ENCODE results near the gene CHRND. TPM values are rescaled to one million over a fixed set of nuclear protein-coding genes. Genes with fewer than 3 reads are reported as not detected.

CHRND gene
- total RNA-seq (2014; rRNA removed; shearing (Covaris generic)): not detected in 2 replicates

DNA sequence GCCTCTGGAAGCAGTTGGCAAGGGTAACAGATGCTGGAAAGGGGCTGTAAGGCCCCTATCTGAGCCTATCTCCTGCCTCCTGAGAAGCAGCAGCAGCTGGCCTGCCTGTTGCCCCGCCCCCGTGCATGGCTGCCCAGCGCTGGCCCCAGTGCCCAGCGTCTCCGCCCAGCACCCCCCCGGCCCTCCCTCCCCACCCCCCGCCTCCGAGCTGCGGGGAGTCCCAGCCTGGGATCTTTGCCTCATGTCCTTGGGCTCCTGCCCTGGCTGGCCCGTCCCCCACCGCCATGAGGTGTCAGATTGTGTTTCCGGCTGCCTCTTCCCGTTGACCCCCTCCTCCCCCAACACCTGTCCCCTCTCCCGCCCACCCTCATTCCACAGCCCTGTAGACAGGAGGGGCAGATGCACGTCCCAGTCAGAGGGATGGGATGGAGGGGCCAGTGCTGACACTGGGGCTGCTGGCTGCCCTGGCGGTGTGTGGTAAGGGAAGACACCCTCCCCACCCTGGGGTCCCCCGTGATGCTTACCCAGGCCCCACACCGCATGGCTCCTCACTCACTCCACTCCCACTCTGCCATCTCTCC is at the start of gene CHRND:
CHRND (plus strand) TSS at position 370 of the 581 bp plus-strand sequence; CDS start at position 426, 56 bp downstream.
- DNase-seq (ENCODE audit: low read depth): peak; percentile 29

DNA sequence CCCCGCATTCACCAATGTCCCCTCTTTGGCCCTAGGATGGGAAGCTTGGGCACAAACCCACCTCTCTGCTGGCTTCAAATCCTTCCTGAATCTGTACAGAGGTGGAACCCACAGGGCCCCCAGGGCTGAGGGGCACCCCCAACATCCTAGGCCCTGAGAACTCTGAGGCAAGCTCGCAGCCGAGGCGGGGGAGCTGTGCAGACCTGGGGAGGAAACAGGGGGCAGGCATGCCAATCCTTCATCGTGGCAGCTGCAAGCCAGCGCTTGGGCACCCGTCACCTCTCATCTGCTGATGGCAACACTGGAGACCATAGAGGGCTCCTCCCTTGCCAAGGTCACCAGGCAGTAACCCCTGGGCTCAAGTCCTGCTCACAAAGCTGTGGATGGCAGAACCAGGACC is 49.2 kb upstream of the CHRND start:
- DNase-seq (ENCODE audit: low read depth): no peak

DNA sequence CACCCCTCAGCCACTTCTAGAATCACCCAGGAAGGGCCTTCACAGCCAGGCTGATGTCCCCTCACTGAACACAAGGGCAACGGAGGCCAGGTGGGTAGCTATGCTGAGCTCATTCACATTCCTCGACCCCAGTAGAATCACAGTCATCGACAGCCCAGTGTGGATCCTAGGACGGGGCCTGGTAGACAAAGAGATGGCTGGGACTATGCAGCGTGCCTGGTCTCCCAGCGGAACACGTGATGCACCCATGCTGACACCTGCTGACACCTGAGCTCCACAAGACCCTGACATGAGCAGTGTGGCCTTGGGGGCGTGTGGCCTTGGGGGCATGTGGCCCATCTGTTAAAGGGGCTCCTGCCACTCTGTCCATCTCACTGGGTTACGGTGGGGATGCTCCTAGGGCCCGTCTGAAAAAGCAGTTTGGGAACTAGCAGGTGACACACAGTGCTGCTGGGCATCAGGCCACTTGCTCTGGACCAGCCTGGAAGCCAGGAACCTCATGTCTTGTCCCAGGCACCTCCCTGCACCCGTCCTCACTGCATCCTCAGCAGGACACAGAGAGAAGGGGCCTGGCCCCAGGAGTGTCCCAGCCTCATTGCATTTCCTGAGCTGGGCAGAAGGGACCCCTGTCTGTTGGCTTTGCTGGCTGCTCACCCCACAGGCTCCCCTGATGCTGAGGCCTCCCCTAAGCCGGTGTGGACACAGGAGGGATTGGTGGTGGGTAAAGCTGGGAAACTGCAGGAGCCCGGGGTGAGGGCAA is 48.0 kb upstream of the CHRND start:
- no peak for DNase-seq (ENCODE audit: low read depth)

DNA sequence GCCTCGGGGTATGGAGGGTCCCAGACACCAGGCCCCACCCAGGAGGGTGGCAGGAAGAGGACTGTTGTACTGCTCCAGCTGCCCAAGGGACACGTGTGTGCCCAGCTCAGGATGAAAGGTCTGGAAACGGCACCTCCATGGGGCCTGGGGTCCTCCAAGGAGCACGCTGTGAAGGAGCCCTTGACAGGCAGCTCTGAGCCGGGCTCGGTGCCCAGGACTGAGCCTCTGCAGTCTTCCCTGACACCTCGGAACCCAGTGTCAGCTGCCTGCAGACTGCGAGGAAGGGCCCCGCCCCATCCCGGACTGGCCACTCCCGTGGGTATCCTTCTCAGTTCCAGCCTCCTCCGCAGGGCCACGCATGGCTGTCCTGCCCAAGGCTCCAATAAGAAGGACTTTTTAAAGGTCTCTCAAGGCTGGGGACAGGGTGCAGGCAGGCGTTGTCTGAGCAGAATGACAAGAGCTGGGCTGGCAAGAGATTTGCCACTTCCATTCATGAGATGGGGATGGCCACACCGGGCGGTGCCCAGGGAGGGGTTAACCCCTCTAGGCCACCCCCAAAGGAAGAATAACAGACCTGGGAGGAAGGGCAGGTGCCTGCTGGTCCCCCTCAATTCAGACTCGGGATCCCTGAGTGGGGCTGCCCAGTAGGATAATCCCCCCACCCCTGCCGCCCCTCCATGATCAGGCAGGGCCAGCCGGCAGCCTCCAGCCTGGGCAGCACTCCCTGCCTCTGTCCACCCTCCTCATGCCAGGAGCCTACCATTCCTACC is 47.2 kb upstream of the CHRND start:
- DNase-seq (ENCODE audit: low read depth): no peak

DNA sequence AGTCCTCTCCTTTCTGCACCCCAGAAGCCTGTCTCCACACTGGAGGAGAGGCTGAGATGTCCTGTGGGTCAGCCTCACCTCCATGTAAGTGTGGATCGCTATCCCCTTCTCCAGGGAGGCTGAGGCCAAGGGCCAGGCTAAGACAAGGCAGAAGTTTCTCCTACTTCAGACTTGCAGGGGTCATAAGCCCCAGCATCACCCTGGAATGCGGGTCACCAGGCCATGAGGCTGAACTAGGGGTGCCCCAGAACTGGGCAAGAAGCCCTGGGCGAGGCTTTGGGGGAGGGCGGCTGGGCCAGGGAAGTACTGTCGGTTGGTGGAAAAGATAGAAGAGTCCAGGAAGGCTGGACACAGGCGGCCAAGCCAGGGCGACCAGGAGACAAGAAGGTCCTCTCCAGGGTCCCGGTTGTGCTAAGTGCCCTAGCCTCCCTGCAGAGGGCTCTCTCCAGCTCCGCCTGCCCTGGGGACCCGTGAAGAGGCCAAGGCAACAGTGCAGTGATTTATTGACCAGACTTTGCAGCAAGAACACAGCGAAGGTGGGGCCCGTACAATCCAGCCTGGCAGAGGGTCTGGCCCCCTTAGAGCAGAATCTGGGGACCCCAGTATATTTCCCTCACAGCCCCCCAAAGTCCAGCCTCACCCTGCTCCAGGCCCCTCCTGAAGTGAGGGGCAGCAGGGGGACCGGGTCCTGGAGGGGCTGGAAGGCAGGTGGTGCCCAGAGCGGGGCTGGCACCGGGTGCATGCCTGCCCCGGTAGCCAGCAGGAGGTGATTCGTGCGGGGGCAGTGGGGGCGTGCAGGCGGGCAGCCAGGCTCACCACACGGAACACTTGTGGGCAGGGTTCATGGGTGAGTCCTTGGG is 46.4 kb upstream of the CHRND start:
- no peak for DNase-seq (ENCODE audit: low read depth)

DNA sequence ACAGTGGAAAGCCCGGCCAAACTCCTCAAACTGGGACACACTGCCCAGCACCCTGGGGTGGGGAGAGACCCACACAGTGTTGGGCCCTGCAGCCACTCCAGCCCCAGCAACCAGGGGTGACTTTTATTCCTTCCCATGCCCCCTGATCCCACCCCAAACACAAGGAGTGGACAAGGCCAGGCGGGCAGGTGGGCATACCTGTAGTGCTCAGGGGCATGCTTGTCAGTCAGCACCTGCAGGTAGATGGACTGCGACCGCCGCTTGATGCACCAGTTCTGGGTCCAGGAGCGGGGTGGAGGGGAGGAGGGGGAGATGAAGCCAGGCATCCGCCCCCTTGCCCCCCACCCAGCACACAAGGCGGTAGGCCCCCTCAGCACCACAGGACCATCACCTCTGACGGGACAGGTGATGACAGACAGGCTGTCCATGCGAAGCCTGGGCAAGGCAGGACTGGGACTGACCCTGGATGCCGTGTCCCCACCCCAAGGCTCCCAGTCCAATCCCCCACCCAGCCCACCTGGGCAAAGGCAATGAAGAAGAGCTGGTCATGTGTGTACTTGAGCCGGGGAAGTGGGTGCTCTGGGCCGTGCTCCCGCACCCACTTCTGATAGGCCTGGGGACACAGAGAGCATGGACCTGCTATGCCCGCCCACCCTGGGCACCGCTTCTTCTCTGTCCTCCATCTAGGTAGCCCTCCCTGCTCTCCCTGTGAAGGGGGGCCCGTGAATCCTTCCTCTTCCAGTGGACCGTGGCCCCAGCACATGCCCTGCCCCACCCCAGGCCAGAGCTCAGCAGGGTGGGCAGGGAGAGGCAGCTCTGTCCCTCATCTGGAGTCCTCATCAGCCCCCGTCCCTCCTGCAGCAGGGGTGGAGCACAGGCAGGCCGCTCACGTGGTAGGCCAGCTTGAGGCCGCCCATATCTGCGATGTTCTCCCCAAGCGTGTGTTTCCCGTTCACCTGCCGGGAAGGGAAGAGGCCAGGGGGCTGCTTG is 45.5 kb upstream of the CHRND start:
- no peak for DNase-seq (ENCODE audit: low read depth)

DNA sequence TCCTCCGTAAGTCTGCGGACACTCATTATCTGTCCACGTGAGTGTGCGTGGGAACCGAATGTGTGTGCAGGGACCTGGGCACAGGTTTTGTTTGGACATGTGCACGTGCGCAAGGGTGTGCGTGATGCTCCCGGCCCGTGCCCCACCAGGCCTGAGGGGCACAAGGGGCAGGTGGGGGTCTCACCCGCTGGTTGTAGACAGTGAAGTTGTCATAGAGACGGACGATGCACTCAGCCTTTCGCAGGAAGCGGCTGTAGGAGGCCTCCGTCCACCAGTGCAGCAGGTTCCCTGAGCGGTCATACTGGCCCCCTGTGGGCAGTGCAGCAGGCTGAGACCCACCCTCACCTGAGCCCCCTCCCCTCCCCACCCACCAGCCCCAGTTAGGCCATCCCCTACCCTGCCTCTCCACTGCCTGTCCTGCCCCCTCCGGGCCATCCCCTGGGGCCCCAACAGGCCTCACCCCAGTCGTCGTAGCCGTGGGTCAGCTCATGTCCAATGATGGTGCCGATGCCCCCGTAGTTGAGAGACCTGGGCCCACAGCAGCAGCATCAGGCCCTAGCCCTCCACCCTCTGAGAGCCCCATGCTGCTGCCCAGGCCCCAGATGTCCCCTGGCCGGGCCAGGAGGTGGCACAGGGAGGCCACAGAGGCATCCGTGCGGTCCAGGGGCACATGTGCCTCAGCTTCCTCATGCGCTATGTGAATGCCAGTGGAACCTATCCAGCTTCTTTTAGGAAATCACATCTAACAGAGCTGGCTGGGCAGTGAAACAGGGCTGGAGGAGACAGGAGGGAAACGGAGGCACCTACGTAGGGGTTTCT is 44.4 kb upstream of the CHRND start:
- DNase-seq (ENCODE audit: low read depth): no peak

DNA sequence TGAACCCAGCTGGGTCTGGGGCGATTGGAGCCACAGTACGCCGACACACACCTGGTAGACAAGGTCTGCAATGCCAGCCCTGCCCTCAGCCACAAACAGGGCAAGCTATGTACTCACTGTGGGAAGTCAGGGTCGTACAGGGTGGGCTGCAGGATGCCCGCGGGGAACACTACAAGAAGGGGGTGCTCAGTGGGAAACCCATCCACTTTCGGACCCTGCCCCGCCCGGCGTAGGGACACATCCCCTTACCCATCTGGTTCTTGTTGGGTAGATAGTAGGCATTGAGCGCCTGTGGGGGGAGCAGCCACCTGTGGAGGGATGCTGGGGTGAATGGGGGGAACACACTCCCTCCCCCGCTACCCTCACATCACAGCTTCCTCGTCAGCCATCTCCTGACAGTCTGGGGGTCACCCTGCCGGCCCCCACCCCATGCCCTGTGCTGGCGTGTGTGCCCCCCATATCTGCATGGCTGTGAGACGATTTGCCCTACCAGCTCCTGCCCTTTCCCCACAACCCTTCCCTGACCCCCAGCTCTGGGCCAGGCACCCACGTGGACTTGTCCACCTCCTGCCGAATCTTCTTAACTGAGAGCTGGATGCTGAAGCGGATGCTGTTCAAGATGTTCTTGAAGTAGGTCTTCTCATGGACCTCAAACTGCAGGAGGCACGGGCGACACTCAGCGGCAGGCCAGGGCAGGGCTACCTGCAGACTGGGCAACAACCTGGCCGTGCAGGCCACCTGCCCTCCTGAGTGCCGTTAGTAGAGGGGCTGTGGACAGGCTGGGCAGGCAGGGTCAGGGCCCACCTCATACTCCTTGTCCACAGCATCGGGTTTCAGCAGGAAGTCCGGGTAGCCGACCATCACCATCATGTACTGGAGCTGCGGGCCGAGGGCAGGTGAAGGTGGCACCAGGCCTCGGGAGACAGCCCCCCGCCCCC is 43.4 kb upstream of the CHRND start:
- DNase-seq (ENCODE audit: low read depth): no peak

DNA sequence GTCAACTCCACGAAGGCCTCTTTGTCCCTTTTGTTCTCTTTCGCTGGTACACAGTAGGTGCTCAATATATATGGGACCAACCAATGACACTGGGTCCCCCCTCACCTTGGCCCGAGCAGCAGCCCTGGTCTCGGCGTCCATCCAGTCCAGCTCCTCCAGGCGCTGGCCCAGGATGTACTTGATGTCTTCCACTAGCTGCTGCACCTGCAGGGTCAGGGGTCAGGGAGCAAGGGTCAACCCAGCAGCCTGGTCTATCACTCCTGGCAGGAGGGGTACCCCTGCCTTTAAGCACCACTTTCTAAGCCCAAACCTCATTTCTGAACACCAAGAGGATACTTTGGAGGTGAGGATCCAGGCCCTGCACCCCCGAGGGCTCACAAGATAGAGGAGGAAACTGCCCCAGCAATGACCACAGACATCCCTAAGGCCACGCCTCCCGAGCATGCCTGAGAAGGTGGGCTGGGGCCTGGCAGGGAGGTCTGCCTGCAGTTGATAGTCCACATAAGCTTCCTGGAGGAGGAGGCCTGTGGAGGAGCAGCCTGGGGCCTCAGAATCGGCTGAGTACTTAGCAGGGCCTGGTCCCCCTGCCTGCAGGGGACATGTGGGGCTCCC is 42.5 kb upstream of the CHRND start:
- no peak for DNase-seq (ENCODE audit: low read depth)

DNA sequence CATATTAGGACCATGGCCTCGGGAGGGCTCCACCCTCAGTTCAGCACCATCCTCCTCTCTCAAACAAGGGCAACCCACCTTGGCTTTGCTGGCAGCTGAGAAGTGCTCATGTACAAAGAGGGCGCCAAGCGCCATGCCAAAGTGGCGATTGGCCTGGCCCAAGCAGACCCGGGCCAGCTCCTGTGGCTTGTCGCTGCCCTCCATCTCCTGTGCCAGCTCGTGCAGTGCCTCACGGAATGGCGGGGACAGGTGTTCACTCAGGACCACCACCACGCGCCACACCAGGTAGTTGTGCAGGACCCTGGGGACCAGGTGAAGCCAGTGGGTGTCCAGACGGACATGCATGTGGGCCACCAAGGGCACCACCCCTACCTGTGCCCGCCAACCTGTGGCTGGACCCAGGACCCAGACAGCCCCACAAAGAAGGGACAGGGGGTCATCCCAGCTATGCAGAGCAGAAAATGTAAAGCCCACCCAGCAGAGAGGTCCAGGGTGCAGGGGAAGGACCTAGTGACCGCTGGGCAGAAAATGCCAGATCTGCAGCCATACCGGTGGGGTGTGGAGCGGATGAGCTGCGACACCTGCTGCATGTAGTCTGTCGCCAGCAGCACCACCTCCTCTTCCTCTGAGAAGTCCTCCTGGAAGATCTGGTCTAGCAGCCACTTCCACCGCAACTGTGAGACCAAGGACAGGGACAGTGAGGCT is 41.9 kb upstream of the CHRND start:
- DNase-seq (ENCODE audit: low read depth): no peak

DNA sequence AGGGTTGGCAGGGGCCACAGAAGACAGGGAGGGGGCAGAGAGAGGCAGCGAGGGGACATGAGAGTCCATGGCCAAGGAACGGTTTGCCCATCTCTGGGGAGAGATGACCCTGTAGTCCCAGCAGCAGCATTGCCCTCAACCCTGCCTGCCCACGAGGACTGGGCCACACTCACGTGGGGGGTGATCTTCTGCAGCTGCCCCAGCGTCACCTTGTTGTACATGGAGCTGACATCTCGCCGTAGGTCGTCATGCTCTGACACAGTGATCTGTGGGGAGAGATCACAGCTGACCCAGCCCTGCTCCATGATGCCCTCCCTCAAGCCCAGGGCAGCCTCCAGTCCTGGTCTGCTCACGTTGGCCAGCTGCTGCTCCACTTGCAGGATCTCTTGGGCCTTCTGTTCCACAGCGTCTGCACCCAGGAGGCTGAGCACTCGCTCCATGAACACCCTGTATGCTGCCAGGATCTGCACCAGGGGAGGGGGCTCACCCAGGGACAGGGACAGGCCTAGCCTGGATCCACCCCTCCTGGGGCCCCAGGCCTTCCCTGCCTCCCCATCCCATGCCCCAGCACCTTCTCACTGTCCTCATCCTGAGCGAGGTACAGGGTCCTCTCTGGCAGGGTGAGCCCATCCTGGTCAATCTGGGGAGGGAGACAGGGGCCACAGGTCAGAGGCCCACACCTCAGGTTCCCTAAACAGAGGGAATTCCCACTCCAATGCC is 41.2 kb upstream of the CHRND start:
- no peak for DNase-seq (ENCODE audit: low read depth)

DNA sequence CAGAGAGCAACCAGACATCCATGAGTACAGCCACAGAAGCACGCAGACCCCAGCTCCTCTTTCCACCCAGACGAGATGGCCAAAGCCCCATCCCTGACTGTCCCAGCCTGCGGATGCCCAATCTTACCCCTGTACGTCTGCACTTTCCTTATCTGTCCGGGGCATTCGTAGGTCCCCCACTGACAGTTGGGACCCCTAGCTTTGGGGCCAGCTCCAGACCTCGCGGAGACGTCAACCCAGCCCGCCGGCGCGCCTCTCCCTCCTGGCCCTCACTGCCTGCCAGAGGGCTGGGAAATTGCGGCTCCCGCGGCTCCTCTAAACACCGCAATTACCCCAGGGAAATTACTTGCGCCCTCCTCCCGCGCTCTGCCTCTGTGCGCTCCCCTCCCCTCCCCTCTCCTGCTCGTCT is 40.6 kb upstream of the CHRND start:
- no peak for DNase-seq (ENCODE audit: low read depth)

DNA sequence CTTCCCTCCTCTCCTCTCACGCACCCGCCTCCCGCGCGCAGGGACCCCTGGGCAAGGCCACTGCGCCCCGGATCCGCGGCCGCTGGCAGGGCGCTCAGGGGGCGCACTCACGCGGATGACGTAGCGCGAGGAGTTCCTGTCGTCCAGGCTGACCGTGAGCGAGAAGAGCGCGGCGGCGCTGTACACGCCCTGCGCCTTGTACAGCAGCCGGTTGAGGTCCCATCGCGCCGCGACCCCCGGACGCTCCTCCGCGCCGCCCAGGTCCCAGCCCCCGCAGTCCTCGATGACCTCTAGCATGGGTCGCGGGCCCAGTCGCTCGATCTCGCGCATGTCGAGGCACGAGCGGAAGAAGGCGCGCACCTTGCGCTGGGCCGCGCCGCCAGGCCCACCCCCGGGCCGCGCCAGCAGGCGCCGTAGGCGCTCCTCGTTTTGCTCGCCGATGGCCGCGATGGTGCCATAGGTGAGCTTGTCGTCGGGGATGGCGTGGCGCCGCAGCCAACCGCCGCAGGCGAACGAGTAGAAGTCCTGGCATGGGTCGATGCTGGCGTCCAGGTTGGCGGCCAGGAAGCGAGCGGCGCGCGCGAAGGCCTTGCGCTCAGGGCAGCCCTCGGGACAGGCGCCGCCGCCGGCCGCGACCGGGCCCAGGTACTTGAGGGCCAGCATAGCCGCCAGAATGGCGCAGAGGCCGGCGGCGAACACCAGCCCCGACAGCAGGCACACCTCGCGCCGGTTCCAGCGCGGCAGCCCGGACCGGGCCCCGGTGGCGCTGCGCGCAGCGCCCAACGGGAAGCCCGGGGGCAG is 40.0 kb upstream of the CHRND start:
- DNase-seq (ENCODE audit: low read depth): no peak

DNA sequence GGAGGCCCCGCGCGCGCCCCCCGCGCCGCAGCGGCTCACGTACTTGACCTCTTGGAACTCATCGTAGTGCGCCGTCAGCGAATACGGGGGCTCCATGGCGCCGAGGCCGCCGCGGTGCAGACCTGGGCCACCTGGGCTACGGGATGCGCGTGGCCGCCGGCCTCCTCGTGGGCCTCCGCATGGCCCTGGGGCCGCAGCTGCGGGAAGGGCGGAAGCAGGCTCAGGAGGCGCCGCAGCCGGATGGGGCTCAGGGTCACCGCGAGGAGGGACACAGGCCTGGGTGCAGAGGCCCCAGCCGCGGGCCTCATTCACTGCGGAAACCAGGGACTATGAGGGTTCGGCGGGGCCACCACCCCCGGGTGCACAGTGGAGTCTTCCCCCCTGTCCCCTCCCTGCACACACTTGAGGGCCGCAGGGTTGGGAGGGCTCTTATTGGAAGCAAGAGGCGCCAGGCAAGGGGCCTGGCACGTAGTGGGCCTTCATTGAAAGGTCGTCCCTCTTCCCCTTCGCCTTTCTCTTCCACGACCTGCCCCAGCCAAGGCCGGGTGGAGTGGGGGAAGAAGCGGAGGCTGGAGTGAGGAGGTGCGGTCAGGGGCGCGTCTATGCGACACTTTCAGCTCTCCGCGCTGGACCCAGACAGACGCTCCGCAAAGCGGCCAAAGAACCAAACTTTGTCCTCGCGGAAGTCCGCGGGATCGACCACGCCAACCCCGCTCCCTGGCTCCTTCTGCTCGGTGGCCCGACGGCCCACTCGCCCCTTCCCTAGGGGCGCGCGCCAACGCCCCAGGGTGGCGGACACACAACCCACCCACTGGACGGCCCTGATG is 39.2 kb upstream of the CHRND start:
- DNase-seq (ENCODE audit: low read depth): no peak

All from Daoy (cell line).